PFSK-1 (cell line): ENCODE results near the gene SAG.

Experiments used
- FOXP2 ChIP-seq: optimal IDR thresholded peaks from 2 replicates; pipeline ENCODE3; 2011; ENCODE audit warnings: borderline replicate concordance, control low read depth, inconsistent platforms; ENCODE audit not compliant: insufficient read depth; ENCODE audit errors: extremely low read length, extremely low read depth
- POLR2AphosphoS5 ChIP-seq: IDR thresholded peaks from 2 replicates; pipeline ENCODE4 v1.6.1; 2012; ENCODE audit warnings: low read depth, mild to moderate bottlenecking, control low read depth, low read length, moderate library complexity
- SIN3A ChIP-seq: IDR thresholded peaks from 2 replicates; pipeline ENCODE4 v1.6.1; 2012; ENCODE audit warnings: mild to moderate bottlenecking, low read length, moderate library complexity, borderline replicate concordance; ENCODE audit not compliant: insufficient read depth
- TAF1 ChIP-seq: IDR thresholded peaks from 2 replicates; pipeline ENCODE4 v1.6.1; 2012; ENCODE audit warnings: low read length, control low read depth, borderline replicate concordance; ENCODE audit not compliant: insufficient read depth
- TF ChIP-seq, protein P1 (sequence below), 2 experiments: IDR thresholded peaks; 2 replicates each; pipeline versions ENCODE4 v1.6.1 to v1.8.0; 2011 to 2012; ENCODE audit warnings: low read depth in 2 of 2, low read length in 2 of 2, control low read depth in 1 of 2, inconsistent platforms in 1 of 2, mild to moderate bottlenecking in 1 of 2, moderate library complexity in 1 of 2; ENCODE audit not compliant: insufficient read depth in 1 of 2

The SAG gene

DNA sequence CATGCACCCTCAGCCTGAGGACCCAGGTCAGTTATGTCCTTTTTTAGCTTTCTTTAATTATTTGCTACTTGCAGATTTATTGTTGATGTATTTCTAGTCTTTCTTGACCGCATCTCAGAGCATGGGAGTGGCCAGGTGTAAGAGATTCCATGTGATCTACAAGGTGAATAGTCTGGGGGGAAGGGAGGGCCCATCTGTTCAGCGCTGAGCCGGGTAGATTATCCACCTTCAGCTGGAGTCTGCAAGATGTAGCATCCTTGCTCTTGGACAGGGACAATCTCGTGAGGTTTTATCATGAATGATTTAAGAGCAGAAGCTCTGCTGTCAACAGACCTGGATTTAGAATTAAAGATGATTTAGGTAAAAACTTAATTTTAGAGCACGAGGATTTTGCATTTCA lies 34.7 kb downstream of the SAG start:
- no peak for TF ChIP-seq SIN3A
- TF ChIP-seq TAF1: no peak
- no peak for TF ChIP-seq POLR2AphosphoS5
- no peak for TF ChIP-seq FOXP2
- TF ChIP-seq, protein P1, sequence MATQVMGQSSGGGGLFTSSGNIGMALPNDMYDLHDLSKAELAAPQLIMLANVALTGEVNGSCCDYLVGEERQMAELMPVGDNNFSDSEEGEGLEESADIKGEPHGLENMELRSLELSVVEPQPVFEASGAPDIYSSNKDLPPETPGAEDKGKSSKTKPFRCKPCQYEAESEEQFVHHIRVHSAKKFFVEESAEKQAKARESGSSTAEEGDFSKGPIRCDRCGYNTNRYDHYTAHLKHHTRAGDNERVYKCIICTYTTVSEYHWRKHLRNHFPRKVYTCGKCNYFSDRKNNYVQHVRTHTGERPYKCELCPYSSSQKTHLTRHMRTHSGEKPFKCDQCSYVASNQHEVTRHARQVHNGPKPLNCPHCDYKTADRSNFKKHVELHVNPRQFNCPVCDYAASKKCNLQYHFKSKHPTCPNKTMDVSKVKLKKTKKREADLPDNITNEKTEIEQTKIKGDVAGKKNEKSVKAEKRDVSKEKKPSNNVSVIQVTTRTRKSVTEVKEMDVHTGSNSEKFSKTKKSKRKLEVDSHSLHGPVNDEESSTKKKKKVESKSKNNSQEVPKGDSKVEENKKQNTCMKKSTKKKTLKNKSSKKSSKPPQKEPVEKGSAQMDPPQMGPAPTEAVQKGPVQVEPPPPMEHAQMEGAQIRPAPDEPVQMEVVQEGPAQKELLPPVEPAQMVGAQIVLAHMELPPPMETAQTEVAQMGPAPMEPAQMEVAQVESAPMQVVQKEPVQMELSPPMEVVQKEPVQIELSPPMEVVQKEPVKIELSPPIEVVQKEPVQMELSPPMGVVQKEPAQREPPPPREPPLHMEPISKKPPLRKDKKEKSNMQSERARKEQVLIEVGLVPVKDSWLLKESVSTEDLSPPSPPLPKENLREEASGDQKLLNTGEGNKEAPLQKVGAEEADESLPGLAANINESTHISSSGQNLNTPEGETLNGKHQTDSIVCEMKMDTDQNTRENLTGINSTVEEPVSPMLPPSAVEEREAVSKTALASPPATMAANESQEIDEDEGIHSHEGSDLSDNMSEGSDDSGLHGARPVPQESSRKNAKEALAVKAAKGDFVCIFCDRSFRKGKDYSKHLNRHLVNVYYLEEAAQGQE (IDR thresholded peaks at IDR 0.05; ENCODE audit: insufficient read depth in 1 of 2, low read depth in 2 of 2, low read length in 2 of 2): no peak

DNA sequence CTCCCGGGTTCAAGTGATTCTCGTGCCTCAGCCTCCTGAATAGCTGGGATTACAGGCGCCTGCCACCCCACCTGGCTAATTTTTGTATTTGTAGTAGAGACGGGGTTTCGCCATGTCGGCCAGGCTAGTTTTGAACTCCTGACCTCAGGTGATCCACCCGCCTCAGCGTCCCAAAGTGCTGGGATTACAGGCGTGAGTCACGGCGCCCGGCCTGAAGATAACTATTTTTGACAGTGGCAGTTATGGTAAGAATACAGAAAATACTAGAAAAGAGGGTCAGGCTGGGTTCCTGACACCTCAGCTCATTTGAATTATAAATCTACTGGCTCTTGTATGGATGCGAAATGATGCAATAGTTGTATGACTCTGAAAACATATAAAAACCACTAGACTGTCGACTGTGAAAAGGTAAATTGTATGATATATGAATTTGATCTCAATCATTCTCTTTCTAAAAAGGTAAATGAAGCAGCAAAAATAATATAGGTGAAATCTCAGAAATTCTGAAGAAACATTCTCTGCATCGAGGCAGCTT lies 35.6 kb downstream of the SAG start:
- TF ChIP-seq TAF1 (no peak), POLR2AphosphoS5 (no peak), FOXP2 (no peak), SIN3A (no peak)
- TF ChIP-seq, protein P1 (IDR thresholded peaks at IDR 0.05; ENCODE audit: insufficient read depth in 1 of 2, low read depth in 2 of 2, low read length in 2 of 2): no peak

DNA sequence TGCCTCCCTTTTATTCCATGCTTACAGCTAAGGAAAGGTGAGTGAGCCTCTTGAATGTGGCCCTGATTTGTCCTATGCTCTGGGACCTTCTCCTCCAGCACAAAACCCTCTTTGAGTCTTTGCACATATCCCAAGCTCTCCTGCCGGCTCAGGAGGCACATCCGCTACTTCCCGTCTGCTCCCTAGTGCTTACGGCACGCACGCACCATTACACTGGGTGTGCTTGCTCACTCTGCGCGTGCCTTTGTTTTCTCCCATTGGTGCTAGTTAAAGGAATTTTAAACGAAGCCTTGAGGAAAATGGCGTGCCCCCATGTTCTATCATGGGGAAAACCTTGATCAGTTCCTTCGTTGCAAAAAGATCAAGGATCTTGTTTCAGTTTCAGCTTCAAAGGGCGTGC lies 38.8 kb downstream of the SAG start:
- TF ChIP-seq POLR2AphosphoS5 (no peak), SIN3A (no peak), TAF1 (no peak), FOXP2 (no peak)
- TF ChIP-seq, protein P1 (IDR thresholded peaks at IDR 0.05; ENCODE audit: insufficient read depth in 1 of 2, low read depth in 2 of 2, low read length in 2 of 2): no peak

DNA sequence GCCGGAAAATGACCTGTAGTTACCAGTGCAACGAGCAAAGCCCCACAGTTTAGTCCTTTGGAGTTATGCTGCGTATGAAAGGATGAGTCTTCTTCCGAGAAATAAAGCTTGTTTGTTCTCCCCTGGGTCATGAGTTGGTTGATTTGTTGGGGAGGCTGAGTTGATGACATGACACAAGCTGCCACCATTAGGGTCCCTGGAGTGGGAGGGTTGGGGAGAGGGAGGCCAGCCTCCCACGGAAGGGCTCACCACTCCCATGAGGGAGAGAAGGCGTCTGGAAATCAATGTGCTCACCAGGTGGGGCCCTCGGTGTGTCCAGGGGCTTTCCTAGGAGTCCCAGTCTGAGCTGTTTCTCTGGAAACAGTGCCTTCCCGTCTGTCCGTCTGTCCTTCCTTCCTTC lies 39.3 kb downstream of the SAG start:
- TF ChIP-seq, protein P1 (IDR thresholded peaks at IDR 0.05; ENCODE audit: insufficient read depth in 1 of 2, low read depth in 2 of 2, low read length in 2 of 2): no peak
- TF ChIP-seq FOXP2: no peak
- no peak for TF ChIP-seq SIN3A
- TF ChIP-seq TAF1: no peak
- TF ChIP-seq POLR2AphosphoS5: no peak
